ENCODE results near the gene RNF149. TPM values are rescaled to one million over a fixed set of nuclear protein-coding genes. Genes with fewer than 3 reads are reported as not detected.

Gene RNF149
- polyA plus RNA-seq, 1 experiment: 20.8 TPM

GRCh38 chr2:101303688-101304087 is 4.8 kb downstream of the RNF149 start:
- Histone ChIP-seq H3K27me3 (ENCODE audit: control insufficient read depth, insufficient read depth, low read length) (no peaks in the 10 kb centered on the region), H3K36me3 (ENCODE audit: control insufficient read depth, insufficient read depth, low read length) (peaks cover 2% of the 10 kb centered on the region; the same call in 1 of the 2 replicates), H3K4me3 (ENCODE audit: low read depth, low read length) (no peak overlapping the region)
- DNase-seq (ENCODE audit: low read depth): no peak
- no peak for TF ChIP-seq CTCF (IDR thresholded peaks at IDR 0.05; ENCODE audit: insufficient read depth, low read depth, low read length)
- CTCF ChIA-PET: no interaction called here
- POLR2A ChIA-PET: no interaction called here

- Histone ChIP-seq H3K36me3 (ENCODE audit: control insufficient read depth, insufficient read depth, low read length) (peaks cover 2% of the 10 kb centered on the region; the same call in 1 of the 2 replicates), H3K27me3 (ENCODE audit: control insufficient read depth, insufficient read depth, low read length) (no peaks in the 10 kb centered on the region), H3K4me3 (ENCODE audit: low read depth, low read length) (no peak overlapping the region)
- CTCF ChIA-PET: no interaction called here
- DNase-seq (ENCODE audit: low read depth): no peak
- TF ChIP-seq CTCF (IDR thresholded peaks at IDR 0.05; ENCODE audit: insufficient read depth, low read depth, low read length): no peak
- POLR2A ChIA-PET: no interaction called here
Measured at GRCh38 chr2:101302016-101302415, 6.5 kb downstream of the RNF149 start.

GRCh38 chr2:101300836-101301235 is 7.7 kb downstream of the RNF149 start:
- POLR2A ChIA-PET: interaction anchor here (0.7 kb wide), 1 partner anchor 11 kb away, joined by 5 read pairs; no protein-coding TSS in a partner anchor
- CTCF ChIA-PET: no interaction called here
- H3K36me3 ChIP-seq (ENCODE audit: control insufficient read depth, insufficient read depth, low read length): peaks cover 2% of the 10 kb centered on the region; the same call in 1 of the 2 replicates
- H3K4me3 ChIP-seq (ENCODE audit: low read depth, low read length): no peak overlapping the region
- DNase-seq (ENCODE audit: low read depth): no peak
- no peak for TF ChIP-seq CTCF (IDR thresholded peaks at IDR 0.05; ENCODE audit: insufficient read depth, low read depth, low read length)
- no peaks in the 10 kb centered on the region for H3K27me3 ChIP-seq (ENCODE audit: control insufficient read depth, insufficient read depth, low read length)

GRCh38 chr2:101300164-101300563 is 8.3 kb downstream of the RNF149 start:
- H3K36me3 ChIP-seq (ENCODE audit: control insufficient read depth, insufficient read depth, low read length): peaks cover 2% of the 10 kb centered on the region; the same call in 1 of the 2 replicates
- TF ChIP-seq CTCF (IDR thresholded peaks at IDR 0.05; ENCODE audit: insufficient read depth, low read depth, low read length): no peak
- ChIA-PET CTCF (interaction anchor here (0.7 kb wide), 1 partner anchor 47 kb away, joined by 3 read pairs; no protein-coding TSS in a partner anchor), POLR2A (no interaction called here)
- DNase-seq (ENCODE audit: low read depth): no peak
- H3K4me3 ChIP-seq (ENCODE audit: low read depth, low read length): no peak overlapping the region
- no peaks in the 10 kb centered on the region for H3K27me3 ChIP-seq (ENCODE audit: control insufficient read depth, insufficient read depth, low read length)

GRCh38 chr2:101299604-101300003 is 8.9 kb downstream of the RNF149 start:
- ChIA-PET CTCF (interaction anchor here (0.7 to 0.8 kb wide), 3 partner anchors 10 to 52 kb away, joined by 3 read pairs; no protein-coding TSS in a partner anchor), POLR2A (no interaction called here)
- DNase-seq (ENCODE audit: low read depth): no peak
- Histone ChIP-seq H3K27me3 (ENCODE audit: control insufficient read depth, insufficient read depth, low read length) (no peaks in the 10 kb centered on the region), H3K36me3 (ENCODE audit: control insufficient read depth, insufficient read depth, low read length) (peaks cover 2% of the 10 kb centered on the region; the same call in 1 of the 2 replicates), H3K4me3 (ENCODE audit: low read depth, low read length) (no peak overlapping the region)
- TF ChIP-seq CTCF (IDR thresholded peaks at IDR 0.05; ENCODE audit: insufficient read depth, low read depth, low read length): no peak

All from BJ (cell line).